Measurements from ENCODE around the gene C1QTNF1. TPM values are rescaled to one million over a fixed set of nuclear protein-coding genes. Genes with fewer than 3 reads are reported as not detected.

The C1QTNF1 gene
- total and polyA plus RNA-seq, 8 donors = 2.9 to 20.3 (median 12.7) TPM

DNA sequence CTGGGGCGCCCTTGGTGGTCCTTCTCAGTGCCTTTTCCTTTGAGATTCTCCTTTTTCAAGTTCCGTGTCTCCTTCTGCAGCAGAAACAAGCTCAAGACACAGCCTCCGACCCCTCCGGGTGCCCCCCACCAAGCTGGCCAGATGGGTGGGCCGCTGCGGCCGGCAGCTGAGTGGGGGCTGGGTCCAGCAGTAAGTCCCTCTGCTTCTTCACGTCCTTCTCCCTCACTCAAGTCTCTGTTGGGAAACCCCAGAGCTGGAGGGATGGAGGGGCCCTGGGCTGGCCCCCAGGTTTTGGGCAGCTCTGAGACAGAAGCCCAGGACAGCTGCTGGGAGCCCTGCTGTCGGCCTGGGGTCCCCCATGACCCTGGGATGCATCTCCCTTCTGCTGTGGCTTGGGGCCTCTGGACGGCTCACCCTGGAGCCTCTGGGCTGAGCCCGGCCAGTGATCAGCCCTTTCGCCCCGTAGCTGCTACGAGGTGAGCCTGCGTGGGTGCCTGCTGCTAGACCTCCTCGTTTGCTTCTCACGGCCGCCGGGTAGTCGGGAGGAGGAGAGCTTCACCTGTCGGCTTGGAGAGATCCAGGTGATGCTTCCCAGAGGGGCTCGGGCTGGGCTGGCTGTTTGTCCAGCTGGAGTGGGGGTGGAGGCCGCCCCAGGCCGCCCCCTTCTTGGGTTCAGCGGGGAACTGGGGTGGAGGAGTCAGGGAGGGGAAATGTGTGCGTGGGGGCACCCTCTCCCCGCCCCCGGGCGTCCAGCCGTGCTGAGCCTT lies 61.4 kb downstream of the C1QTNF1 start:
- Histone ChIP-seq H3K9me3 (no peaks in the 10 kb centered on the region), H3K4me1 (peaks cover 0 to 6% (median 0%) of the 10 kb centered on the region in 4 donors), H3K27ac (no peak overlapping the region), H3K36me3 (peaks cover 46 to 71% (median 70%) of the 10 kb centered on the region in 4 donors), H3K27me3 (peaks cover 0 to 8% (median 7%) of the 10 kb centered on the region in 3 donors), H3K4me3 (no peak overlapping the region)
- DNase-seq = no peak
- intact Hi-C loops (cut with DNase I; ENCODE audit: low total_unique reads) = loop anchor here (5.0 kb wide), 1 partner anchor 307 kb away; no protein-coding TSS in a partner anchor
- 88 to 91% (median 90%) methylated on average over 10 to 30 of the region's 30 CpGs for WGBS, 5 donors
- TF ChIP-seq POLR2A (IDR thresholded peaks at IDR 0.05) (no peak), EP300 (IDR thresholded peaks at IDR 0.05) (no peak), POLR2AphosphoS5 (IDR thresholded peaks at IDR 0.05) (no peak)
- TF ChIP-seq, protein P1, sequence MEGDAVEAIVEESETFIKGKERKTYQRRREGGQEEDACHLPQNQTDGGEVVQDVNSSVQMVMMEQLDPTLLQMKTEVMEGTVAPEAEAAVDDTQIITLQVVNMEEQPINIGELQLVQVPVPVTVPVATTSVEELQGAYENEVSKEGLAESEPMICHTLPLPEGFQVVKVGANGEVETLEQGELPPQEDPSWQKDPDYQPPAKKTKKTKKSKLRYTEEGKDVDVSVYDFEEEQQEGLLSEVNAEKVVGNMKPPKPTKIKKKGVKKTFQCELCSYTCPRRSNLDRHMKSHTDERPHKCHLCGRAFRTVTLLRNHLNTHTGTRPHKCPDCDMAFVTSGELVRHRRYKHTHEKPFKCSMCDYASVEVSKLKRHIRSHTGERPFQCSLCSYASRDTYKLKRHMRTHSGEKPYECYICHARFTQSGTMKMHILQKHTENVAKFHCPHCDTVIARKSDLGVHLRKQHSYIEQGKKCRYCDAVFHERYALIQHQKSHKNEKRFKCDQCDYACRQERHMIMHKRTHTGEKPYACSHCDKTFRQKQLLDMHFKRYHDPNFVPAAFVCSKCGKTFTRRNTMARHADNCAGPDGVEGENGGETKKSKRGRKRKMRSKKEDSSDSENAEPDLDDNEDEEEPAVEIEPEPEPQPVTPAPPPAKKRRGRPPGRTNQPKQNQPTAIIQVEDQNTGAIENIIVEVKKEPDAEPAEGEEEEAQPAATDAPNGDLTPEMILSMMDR (IDR thresholded peaks at IDR 0.05) = no peak

DNA sequence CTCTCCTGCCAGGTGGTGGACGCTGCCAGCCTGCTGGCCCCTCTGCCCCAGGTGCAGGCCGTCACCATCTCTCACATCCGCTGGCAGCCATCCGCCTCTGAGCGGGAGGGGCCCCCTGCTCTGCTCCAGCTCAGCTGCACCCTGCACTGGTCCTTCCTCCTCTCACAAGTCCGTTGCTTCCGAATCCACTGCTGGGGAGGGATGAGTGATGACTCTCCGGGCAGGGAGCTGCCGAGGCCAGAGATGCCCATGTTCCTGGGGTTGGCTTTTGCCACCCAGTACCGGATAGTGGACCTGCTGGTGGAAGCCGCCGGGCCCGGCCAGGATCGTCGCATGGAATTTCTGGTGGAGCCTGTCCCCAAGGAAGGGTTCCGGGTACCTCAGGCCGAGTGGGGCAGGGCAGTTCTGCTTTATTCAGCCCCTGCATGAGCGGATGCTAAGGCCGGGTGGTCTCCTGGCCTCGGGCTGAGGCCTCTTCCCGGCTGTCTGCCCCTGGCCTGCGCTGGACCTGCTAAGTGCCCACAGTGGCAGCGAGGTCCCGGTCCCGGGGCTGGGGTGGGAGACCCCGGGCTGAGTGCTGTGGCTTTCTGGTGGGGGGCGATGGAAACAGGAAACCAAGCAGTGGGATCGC lies 62.1 kb downstream of the C1QTNF1 start:
- Histone ChIP-seq H3K9me3 (no peaks in the 10 kb centered on the region), H3K27me3 (peaks cover 0 to 14% (median 11%) of the 10 kb centered on the region in 3 donors), H3K27ac (no peak overlapping the region), H3K36me3 (peaks cover 42 to 64% (median 63%) of the 10 kb centered on the region in 4 donors), H3K4me1 (peaks cover 0 to 13% (median 0%) of the 10 kb centered on the region in 4 donors), H3K4me3 (no peak overlapping the region)
- DNase-seq = no peak
- intact Hi-C loops (cut with DNase I; ENCODE audit: low total_unique reads) = loop anchor here (5.0 kb wide), 1 partner anchor 306 kb away; no protein-coding TSS in a partner anchor
- TF ChIP-seq POLR2A (IDR thresholded peaks at IDR 0.05) (no peak), EP300 (IDR thresholded peaks at IDR 0.05) (no peak), POLR2AphosphoS5 (IDR thresholded peaks at IDR 0.05) (no peak)
- TF ChIP-seq, protein P1 (IDR thresholded peaks at IDR 0.05) = no peak
- 79 to 95% (median 91%) methylated on average over 16 to 28 of the region's 28 CpGs for WGBS, 5 donors

DNA sequence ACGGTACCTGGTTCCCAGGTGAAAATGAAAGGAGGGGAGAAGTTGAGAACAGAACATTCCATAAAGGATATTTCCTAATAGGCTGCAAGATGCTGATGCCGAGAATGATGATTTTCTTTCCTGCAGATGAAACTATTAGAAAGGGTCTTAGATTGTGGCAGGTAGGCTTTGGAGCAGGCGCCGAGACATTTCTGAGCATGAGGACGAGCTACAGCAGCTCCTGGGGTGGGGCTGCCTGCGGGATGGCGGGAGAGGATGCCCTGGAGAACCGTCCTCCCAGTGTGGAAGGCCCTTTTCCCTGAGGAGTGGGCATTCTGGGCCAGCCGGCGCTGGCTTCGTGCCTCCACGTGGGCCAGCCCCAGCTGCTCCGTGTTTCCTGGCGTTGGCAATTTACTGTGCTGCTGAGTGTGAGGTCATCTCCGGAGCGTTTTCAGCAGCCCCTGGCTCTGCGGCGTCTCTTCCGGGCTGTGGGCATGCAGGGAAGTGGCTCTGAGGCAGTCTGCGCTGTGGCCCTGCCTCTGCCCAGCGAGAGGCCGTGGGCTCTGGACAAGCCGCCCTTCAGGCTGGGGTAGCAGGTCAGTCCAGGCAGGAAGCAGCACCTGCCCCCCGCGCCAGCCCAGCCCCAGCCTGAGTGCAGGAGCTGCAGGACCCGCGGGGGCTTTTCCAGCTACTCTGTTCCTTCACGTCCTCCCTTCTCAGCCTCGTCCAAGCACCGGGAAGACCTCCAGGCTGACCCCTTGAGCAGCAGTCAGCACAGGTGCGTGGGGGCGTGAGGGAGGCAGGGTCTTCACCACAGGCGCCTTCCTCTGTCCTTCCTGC lies 62.8 kb downstream of the C1QTNF1 start:
- Histone ChIP-seq H3K4me3 (no peak overlapping the region), H3K27me3 (peaks cover 0 to 22% (median 16%) of the 10 kb centered on the region in 3 donors), H3K27ac (no peak overlapping the region), H3K36me3 (peaks cover 42 to 57% (median 55%) of the 10 kb centered on the region in 4 donors), H3K4me1 (peaks cover 0 to 14% (median 0%) of the 10 kb centered on the region in 4 donors), H3K9me3 (no peaks in the 10 kb centered on the region)
- DNase-seq = no peak
- intact Hi-C loops (cut with DNase I; ENCODE audit: low total_unique reads) = loop anchor here (5.0 kb wide), 1 partner anchor 305 kb away; no protein-coding TSS in a partner anchor
- TF ChIP-seq EP300 (IDR thresholded peaks at IDR 0.05) (no peak), POLR2A (IDR thresholded peaks at IDR 0.05) (no peak), POLR2AphosphoS5 (IDR thresholded peaks at IDR 0.05) (no peak)
- TF ChIP-seq, protein P1 (IDR thresholded peaks at IDR 0.05) = no peak
- 79 to 83% (median 81%) methylated on average over 24 to 33 of the region's 33 CpGs for WGBS, 5 donors
